Calu3 (cell line): ENCODE data around the gene DAB1. TPM values are rescaled to one million over a fixed set of nuclear protein-coding genes. Genes with fewer than 3 reads are reported as not detected.

Experiments used
- BruUV-seq: library from RNA; stranded (reverse); fragments of 400-500 nt; replicated peaks from 2 replicates; lab custom pipeline; 2021; lab: Mats Ljungman, UMichigan
- CTCF ChIA-PET: fragments of 300-600 bp; sonication (Branson Sonifier 250); formaldehyde crosslinking; loops from one replicate; lab custom pipeline; 2022; ENCODE audit warnings: antibody characterized with exemption; lab: Charles Lee
- DNase-seq: peaks from one replicate; pipeline ENCODE4 v3.0.0; 2022
- H3K27ac Mint-ChIP-seq: one replicate; pipeline ENCODE4 v1.8.0; 2022; ENCODE audit warnings: mixed read lengths; ENCODE audit not compliant: unreplicated experiment
- H3K27me3 Mint-ChIP-seq: one replicate; pipeline ENCODE4 v1.8.0; 2022; ENCODE audit warnings: mixed read lengths; ENCODE audit not compliant: unreplicated experiment
- H3K36me3 Mint-ChIP-seq: one replicate; pipeline ENCODE4 v1.8.0; 2022; ENCODE audit warnings: mild to moderate bottlenecking, moderate library complexity, mixed read lengths; ENCODE audit not compliant: insufficient read depth, unreplicated experiment
- H3K4me1 Mint-ChIP-seq: one replicate; pipeline ENCODE4 v1.8.0; 2022; ENCODE audit warnings: mild to moderate bottlenecking, low read depth, mixed read lengths; ENCODE audit not compliant: unreplicated experiment
- H3K4me3 Mint-ChIP-seq: one replicate; pipeline ENCODE4 v1.8.0; 2022; ENCODE audit warnings: mild to moderate bottlenecking, low read depth, moderate library complexity, mixed read lengths; ENCODE audit not compliant: unreplicated experiment
- H3K9me3 Mint-ChIP-seq: one replicate; pipeline ENCODE4 v1.8.0; 2022; ENCODE audit warnings: low read depth, mixed read lengths; ENCODE audit not compliant: unreplicated experiment
- CTCF ChIP-seq: fragments of 200-600 bp; IDR thresholded peaks from one replicate; pipeline ENCODE4 v1.8.0; 2022; ENCODE audit warnings: antibody characterized with exemption; ENCODE audit not compliant: unreplicated experiment
- intact Hi-C: fragments of 100-400 bp; cut with micrococcal nuclease; formaldehyde crosslinking; loops from one replicate; pipeline ENCODE4 v1.10.0; 2022; ENCODE audit not compliant: unreplicated experiment
- total RNA-seq: library from RNA; stranded (reverse); gene quantifications from 2 replicates; pipeline ENCODE4 v1.2.3, GENCODE V29; 2022

The DAB1 gene
- total RNA-seq, 1 experiment from 2014 or later = not detected

DNA sequence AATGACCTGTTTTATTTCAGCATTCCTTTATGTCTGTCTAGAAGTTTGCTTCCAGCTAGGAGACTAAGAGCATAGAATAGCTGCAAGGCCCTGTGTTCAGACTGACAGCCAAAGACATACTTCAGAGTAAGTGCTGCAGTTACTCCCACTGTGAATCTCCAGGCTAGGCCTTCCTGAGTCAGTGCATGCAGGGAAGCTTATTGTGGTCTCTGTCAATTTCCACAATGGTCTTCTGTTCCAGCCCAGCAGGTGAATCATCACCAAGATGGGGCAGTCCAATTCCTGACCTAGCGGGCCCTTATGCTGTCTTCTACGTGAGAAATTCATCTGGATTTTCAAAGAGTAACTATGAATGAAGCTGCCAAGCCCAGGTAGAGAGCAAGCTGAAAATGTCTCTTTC is 311.7 kb downstream of the DAB1 start:
- Mint-ChIP-seq H3K36me3 (no peaks in the 10 kb centered on the region), H3K27me3 (no peaks in the 10 kb centered on the region), H3K4me1 (no peaks in the 10 kb centered on the region), H3K4me3 (no peak overlapping the region), H3K9me3 (peaks cover 5% of the 10 kb centered on the region), H3K27ac (no peak overlapping the region)
- CTCF ChIA-PET = no interaction called here
- intact Hi-C loops = no loop called here
- TF ChIP-seq CTCF = no peak
- no TSS peak for BruUV-seq
- DNase-seq = no peak

DNA sequence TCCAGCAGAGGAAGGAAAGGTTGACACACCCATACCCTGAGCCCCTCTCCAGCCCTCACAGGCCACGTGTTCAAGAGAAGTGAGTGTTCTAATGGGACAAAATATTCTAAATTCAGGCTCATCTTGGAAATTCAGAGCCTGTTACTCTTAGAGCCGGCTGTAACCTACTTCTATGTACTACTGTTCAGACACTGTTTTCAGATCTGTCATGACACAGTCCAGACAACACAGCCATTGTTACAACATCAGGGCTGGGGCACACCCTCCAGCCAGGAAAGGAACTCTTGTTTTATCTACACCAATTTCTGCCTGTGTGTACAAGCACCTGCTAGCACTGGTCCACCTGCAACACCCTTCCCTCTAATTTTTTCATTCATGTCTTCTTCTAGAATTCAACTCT is 312.7 kb downstream of the DAB1 start:
- Mint-ChIP-seq H3K9me3 (peaks cover 5% of the 10 kb centered on the region), H3K4me3 (no peak overlapping the region), H3K36me3 (no peaks in the 10 kb centered on the region), H3K27me3 (no peaks in the 10 kb centered on the region), H3K27ac (no peak overlapping the region), H3K4me1 (no peaks in the 10 kb centered on the region)
- intact Hi-C loops = no loop called here
- no peak for TF ChIP-seq CTCF
- CTCF ChIA-PET = no interaction called here
- BruUV-seq = no TSS peak
- DNase-seq = no peak

DNA sequence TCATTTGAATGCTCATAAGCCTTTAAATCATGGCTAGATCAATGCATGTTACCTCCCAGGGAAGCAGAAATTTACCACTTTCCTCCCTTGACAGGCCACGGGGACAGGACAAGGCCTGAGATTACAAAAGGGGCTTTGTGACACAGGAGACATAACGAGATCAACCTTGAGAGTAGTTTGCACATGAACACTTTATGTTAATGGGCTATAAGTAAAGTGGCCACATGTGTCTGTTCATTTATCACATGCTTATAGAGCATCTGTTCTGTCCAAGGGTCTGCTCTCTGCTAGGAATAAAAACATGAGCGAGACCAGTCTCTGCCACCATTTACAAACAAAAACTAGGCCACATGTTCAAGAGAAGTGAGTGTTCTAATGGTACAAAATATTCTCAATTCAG is 314.0 kb downstream of the DAB1 start:
- intact Hi-C loops = no loop called here
- TF ChIP-seq CTCF = no peak
- H3K27me3 Mint-ChIP-seq = no peaks in the 10 kb centered on the region
- H3K36me3 Mint-ChIP-seq = no peaks in the 10 kb centered on the region
- peaks cover 5% of the 10 kb centered on the region for H3K9me3 Mint-ChIP-seq
- H3K4me3 Mint-ChIP-seq = no peak overlapping the region
- no peak overlapping the region for H3K27ac Mint-ChIP-seq
- CTCF ChIA-PET = no interaction called here
- no TSS peak for BruUV-seq
- no peaks in the 10 kb centered on the region for H3K4me1 Mint-ChIP-seq
- DNase-seq = no peak

GRCh38 chr1:57109247-57109646 is 314.6 kb downstream of the DAB1 start:
- no peak overlapping the region for H3K27ac Mint-ChIP-seq

More at GRCh38 chr1:57109247-57109646, 314.6 kb downstream of the DAB1 start:
- intact Hi-C loops = no loop called here
- no peak for DNase-seq
- TF ChIP-seq CTCF = no peak
- Mint-ChIP-seq H3K4me3 (no peak overlapping the region), H3K4me1 (no peaks in the 10 kb centered on the region), H3K27me3 (no peaks in the 10 kb centered on the region), H3K9me3 (peaks cover 8% of the 10 kb centered on the region), H3K36me3 (no peaks in the 10 kb centered on the region)
- no TSS peak for BruUV-seq
- CTCF ChIA-PET = no interaction called here
